Endothelial cell of umbilical vein (primary cell): ENCODE measurements around the gene MYH11. TPM values are rescaled to one million over a fixed set of nuclear protein-coding genes. Genes with fewer than 3 reads are reported as not detected.

Experiments used
- BruUV-seq: library from RNA; stranded (reverse); fragments of 400-500 nt; replicated peaks from 2 replicates; lab custom pipeline; 2021; lab: Mats Ljungman, UMichigan
- CTCF ChIA-PET: fragments of 300-600, 350-600 bp; sonication (Branson Sonifier 250); formaldehyde crosslinking; loops from one replicate; lab custom pipeline; 2021; ENCODE audit warnings: antibody characterized with exemption, inconsistent platforms; lab: Charles Lee
- POLR2A ChIA-PET: fragments of 300-600, 350-600 bp; sonication (Branson Sonifier 250); formaldehyde crosslinking; loops from one replicate; lab custom pipeline; 2021; ENCODE audit warnings: antibody characterized with exemption, inconsistent platforms; lab: Charles Lee
- DNase-seq: peaks from one replicate; pipeline ENCODE4 v3.0.0-alpha.2; 2011; ENCODE audit warnings: low read depth, low spot score
- FAIRE-seq: peaks from 2 replicates; lab custom pipeline; 2011; peaks lifted over from hg19 to GRCh38; lab: Jason Lieb, UNC
- H2AFZ ChIP-seq: 2 replicates; pipeline ENCODE4 v1.6.0; 2012; ENCODE audit warnings: low read depth, low read length, control low read depth, inconsistent platforms
- H3K27ac ChIP-seq: 2 replicates; pipeline ENCODE4 v1.5.1; 2011; ENCODE audit warnings: low read depth, mild to moderate bottlenecking, control low read depth, low read length, moderate library complexity; ENCODE audit not compliant: insufficient read depth
- H3K27me3 ChIP-seq, 2 experiments: 2 replicates each; pipeline versions ENCODE4 v1.6.0 to v1.6.1; 2011; ENCODE audit warnings: low read length in 2 of 2, mixed read lengths in 1 of 2; ENCODE audit not compliant: control insufficient read depth in 2 of 2, insufficient read depth in 2 of 2
- H3K36me3 ChIP-seq, 2 experiments: 2 replicates in 1 of 2; 3 replicates in 1 of 2; pipeline ENCODE4 v1.5.1; 2011; ENCODE audit warnings: low read length in 2 of 2, mild to moderate bottlenecking in 1 of 2, moderate library complexity in 1 of 2; ENCODE audit not compliant: control insufficient read depth in 2 of 2, insufficient read depth in 2 of 2; ENCODE audit errors: extremely low read depth in 1 of 2
- H3K4me1 ChIP-seq: 3 replicates; pipeline ENCODE4 v1.5.1; 2011; ENCODE audit warnings: mild to moderate bottlenecking, low read length; ENCODE audit not compliant: control insufficient read depth, insufficient read depth; ENCODE audit errors: extremely low read depth
- H3K4me2 ChIP-seq: 2 replicates; pipeline ENCODE4 v1.6.1; 2011; ENCODE audit warnings: low read length, control low read depth, mixed read lengths; ENCODE audit not compliant: insufficient read depth
- H3K4me3 ChIP-seq, 3 experiments: fragments of 200-600 bp in 1 of 3; sonication (generic), shearing (Covaris generic) in 1 of 3; replicated peaks in 1 of 3; 2 replicates each; pipeline ENCODE4 v1.5.1; 2011 to 2016; ENCODE audit warnings: control low read depth in 3 of 3, low read length in 3 of 3, mild to moderate bottlenecking in 2 of 3, inconsistent platforms in 1 of 3, low read depth in 1 of 3, moderate library complexity in 1 of 3; ENCODE audit not compliant: insufficient read depth in 1 of 3
- H3K79me2 ChIP-seq: 2 replicates; pipeline ENCODE4 v1.6.0; 2012; ENCODE audit warnings: low read length, inconsistent platforms; ENCODE audit not compliant: control insufficient read depth, insufficient read depth
- H3K9ac ChIP-seq: replicated peaks from 2 replicates; pipeline ENCODE3; 2011; ENCODE audit warnings: low read length, control low read depth; ENCODE audit not compliant: insufficient read depth; ENCODE audit errors: extremely low read depth
- H3K9me1 ChIP-seq: replicated peaks from 3 replicates; pipeline ENCODE4 v1.6.0; 2011; ENCODE audit warnings: mild to moderate bottlenecking, low read length; ENCODE audit not compliant: control insufficient read depth, insufficient read depth; ENCODE audit errors: extremely low read depth
- H3K9me3 ChIP-seq: replicated peaks from 2 replicates; pipeline ENCODE4 v1.5.1; 2012; ENCODE audit warnings: low read length, inconsistent platforms; ENCODE audit not compliant: control insufficient read depth, insufficient read depth
- H4K20me1 ChIP-seq: replicated peaks from 2 replicates; pipeline ENCODE3; 2011; ENCODE audit warnings: mild to moderate bottlenecking, low read length; ENCODE audit not compliant: control insufficient read depth, insufficient read depth; ENCODE audit errors: extremely low read depth
- CTCF ChIP-seq, 2 donors: IDR thresholded peaks; 1 replicate in 1 of 2; 2 replicates in 1 of 2; pipeline ENCODE4 v1.5.1; 2011; ENCODE audit warnings: low read length in 2 of 2, mild to moderate bottlenecking in 2 of 2, moderate library complexity in 2 of 2, control low read depth in 1 of 2, inconsistent platforms in 1 of 2, low read depth in 1 of 2; ENCODE audit not compliant: insufficient read depth in 1 of 2; ENCODE audit errors: extremely low read depth in 1 of 2
- EZH2 ChIP-seq: IDR thresholded peaks from 2 replicates; pipeline ENCODE4 v1.6.1; 2012; ENCODE audit warnings: borderline replicate concordance, low read depth, mild to moderate bottlenecking, moderate library complexity, low read length, inconsistent platforms; ENCODE audit not compliant: severe bottlenecking
- FOS ChIP-seq: IDR thresholded peaks from 2 replicates; pipeline ENCODE4 v1.6.1; 2011; ENCODE audit warnings: mild to moderate bottlenecking, low read length, moderate library complexity, borderline replicate concordance; ENCODE audit not compliant: insufficient read depth
- GATA2 ChIP-seq: IDR thresholded peaks from 2 replicates; pipeline ENCODE4 v1.7.0; 2011; ENCODE audit warnings: low read depth, mild to moderate bottlenecking, moderate library complexity, mixed read lengths, low read length; ENCODE audit not compliant: insufficient read length, insufficient read depth
- JUN ChIP-seq: IDR thresholded peaks from 2 replicates; pipeline ENCODE4 v1.6.1; 2011; ENCODE audit warnings: borderline replicate concordance, low read depth; ENCODE audit not compliant: insufficient read length, insufficient read depth
- MYC ChIP-seq: IDR thresholded peaks from one replicate; pipeline ENCODE4 v1.6.1; 2011; ENCODE audit warnings: mild to moderate bottlenecking, low read depth, low read length
- POLR2A ChIP-seq: IDR thresholded peaks from 2 replicates; pipeline ENCODE4 v1.6.1; 2012; ENCODE audit warnings: low read depth, mild to moderate bottlenecking, control low read depth, low read length
- POLR2AphosphoS5 ChIP-seq: IDR thresholded peaks from 2 replicates; pipeline ENCODE4 v1.6.1; 2012; ENCODE audit warnings: low read depth, mild to moderate bottlenecking, control low read depth, low read length, moderate library complexity; ENCODE audit not compliant: insufficient read depth
- dilution Hi-C: fragments of 300-500 bp; cut with MboI; formaldehyde crosslinking; loops from one replicate; pipeline ENCODE4 v1.15.0; 2019; ENCODE audit warnings: low sequenced_read_pairs; ENCODE audit not compliant: extremely low pct_ligation_motif_present
- intact Hi-C: fragments of 100-400 bp; cut with micrococcal nuclease; formaldehyde crosslinking; loops from one replicate; pipeline ENCODE4 v1.10.0; 2022
- polyA plus RNA-seq, 4 experiments: library from polyadenylated mRNA; depleted of rRNA in 3 of 4; stranded (reverse) in 3 of 4; unstranded in 1 of 4; fragments of >200 nt; gene quantifications; 2 replicates each; pipeline versions ENCODE4 v1.2.1 to v1.2.3, GENCODE V29; 2011 to 2012; ENCODE audit warnings: missing spikeins in 1 of 4
- total RNA-seq: library from RNA; stranded (reverse); gene quantifications from 2 replicates; pipeline ENCODE4 v1.2.3, GENCODE V29; 2021
- TF ChIP-seq, protein P1 (sequence below): IDR thresholded peaks from 2 replicates; pipeline ENCODE4 v1.6.1; 2011; ENCODE audit not compliant: insufficient read depth, insufficient read length

Gene MYH11
- total and polyA plus RNA-seq, 2 donors (not counting 3 experiments of a cell fraction or from before 2014, with no cell fraction given) = not detected

DNA sequence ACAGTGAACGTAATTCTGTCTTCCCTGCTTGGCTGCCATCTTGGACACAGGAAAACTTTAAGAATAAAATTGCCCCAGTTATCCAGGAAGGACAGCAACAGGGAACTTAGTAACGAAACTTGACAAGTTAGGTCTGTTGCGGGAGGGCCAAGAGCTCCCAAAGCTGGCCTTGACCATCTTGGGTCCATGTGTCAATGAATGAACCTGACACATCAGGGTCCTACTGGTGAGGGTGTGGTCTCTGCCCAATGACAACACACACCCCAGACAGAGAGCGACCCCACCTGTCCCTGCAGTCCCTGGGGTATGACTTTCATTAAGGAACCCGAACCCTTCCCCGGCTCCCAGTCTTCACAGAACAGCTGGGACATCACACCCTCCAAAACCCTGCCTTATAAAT lies 110.5 kb downstream of the MYH11 start:
- Histone ChIP-seq H4K20me1 (no peaks in the 10 kb centered on the region), H3K4me3 (no peak overlapping the region), H3K9me1 (no peaks in the 10 kb centered on the region), H3K4me1 (no peaks in the 10 kb centered on the region), H3K27me3 (no peaks in the 10 kb centered on the region), H2AFZ (no peak overlapping the region), H3K9me3 (no peaks in the 10 kb centered on the region), H3K9ac (no peak overlapping the region), H3K27ac (no peak overlapping the region), H3K36me3 (no peaks in the 10 kb centered on the region), H3K4me2 (no peak overlapping the region), H3K79me2 (no peaks in the 10 kb centered on the region)
- TF ChIP-seq JUN (no peak), FOS (no peak), POLR2A (no peak), POLR2AphosphoS5 (no peak), MYC (no peak), EZH2 (no peak), CTCF (IDR thresholded peaks at IDR 0.05; ENCODE audit: extremely low read depth in 1 of 2, insufficient read depth in 1 of 2, low read depth in 1 of 2, low read length in 2 of 2) (no peak), GATA2 (no peak)
- TF ChIP-seq, protein P1, sequence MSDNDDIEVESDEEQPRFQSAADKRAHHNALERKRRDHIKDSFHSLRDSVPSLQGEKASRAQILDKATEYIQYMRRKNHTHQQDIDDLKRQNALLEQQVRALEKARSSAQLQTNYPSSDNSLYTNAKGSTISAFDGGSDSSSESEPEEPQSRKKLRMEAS = no peak
- ChIA-PET CTCF (no interaction called here), POLR2A (no interaction called here)
- DNase-seq (no peak), FAIRE-seq (no peak)
- intact Hi-C loops (no loop called here), dilution Hi-C loops (no loop called here)
- BruUV-seq = no TSS peak
